ENCODE data around the gene SERPINB6. TPM values are rescaled to one million over a fixed set of nuclear protein-coding genes. Genes with fewer than 3 reads are reported as not detected.
"Not testable (repeated sequence)": the region's sequence is repeated elsewhere in the genome, so short reads cannot be mapped to it uniquely, and the experiment has no call there.

SERPINB6 gene
- total RNA-seq, 2 experiments from 2014 or later = 13.2 TPM; not detected in 1

DNA sequence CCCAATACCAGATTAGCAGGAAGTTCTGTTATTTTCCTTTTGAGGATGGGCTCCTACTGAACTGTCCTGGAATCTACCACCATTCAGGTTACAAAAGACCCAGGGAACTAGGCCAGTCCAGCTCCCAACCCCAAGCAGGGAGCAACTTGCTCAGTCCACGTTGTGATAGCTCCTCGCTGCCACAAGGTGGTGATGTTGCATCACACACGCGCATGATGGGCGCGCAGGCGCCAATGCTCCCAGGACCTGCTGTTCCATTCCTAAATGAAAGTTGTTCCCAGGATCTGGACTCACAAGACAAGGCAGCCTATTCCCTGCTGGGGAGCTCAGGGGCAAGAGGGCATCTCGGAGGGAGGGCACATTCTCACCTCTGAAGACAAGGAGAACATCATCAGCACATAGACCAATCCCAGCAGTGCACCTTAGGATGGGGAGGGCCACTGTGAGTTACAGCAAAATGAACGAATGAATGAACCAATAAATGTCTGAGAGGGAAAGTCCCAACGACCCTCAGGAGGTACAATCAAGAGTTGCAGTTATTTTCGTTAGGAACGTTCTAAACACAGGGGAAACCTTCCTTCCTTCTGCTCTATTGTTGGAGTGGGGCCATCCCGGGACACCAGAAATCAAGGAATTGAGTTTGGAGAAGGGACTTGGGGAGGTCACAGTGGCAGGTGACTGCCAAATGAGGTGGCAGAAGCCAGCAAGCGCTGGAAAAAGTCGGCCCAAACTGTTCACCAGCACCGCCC is 27.1 kb upstream of the SERPINB6 start:
- H3K9me3 ChIP-seq (ENCODE audit: low read length); CTCF ChIA-PET (ENCODE audit: unreplicated experiment); H3K79me2 ChIP-seq (ENCODE audit: insufficient read depth, low read depth, low read length); BruUV-seq (replicated peaks); H4K20me1 ChIP-seq (ENCODE audit: insufficient read depth, low read length); H3K36me3 ChIP-seq (ENCODE audit: insufficient read depth, low read length); H3K9me2 ChIP-seq (ENCODE audit: insufficient read depth, low read length): not testable (repeated sequence)
- TF ChIP-seq, protein P1, sequence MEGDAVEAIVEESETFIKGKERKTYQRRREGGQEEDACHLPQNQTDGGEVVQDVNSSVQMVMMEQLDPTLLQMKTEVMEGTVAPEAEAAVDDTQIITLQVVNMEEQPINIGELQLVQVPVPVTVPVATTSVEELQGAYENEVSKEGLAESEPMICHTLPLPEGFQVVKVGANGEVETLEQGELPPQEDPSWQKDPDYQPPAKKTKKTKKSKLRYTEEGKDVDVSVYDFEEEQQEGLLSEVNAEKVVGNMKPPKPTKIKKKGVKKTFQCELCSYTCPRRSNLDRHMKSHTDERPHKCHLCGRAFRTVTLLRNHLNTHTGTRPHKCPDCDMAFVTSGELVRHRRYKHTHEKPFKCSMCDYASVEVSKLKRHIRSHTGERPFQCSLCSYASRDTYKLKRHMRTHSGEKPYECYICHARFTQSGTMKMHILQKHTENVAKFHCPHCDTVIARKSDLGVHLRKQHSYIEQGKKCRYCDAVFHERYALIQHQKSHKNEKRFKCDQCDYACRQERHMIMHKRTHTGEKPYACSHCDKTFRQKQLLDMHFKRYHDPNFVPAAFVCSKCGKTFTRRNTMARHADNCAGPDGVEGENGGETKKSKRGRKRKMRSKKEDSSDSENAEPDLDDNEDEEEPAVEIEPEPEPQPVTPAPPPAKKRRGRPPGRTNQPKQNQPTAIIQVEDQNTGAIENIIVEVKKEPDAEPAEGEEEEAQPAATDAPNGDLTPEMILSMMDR (conservative IDR thresholded peaks at IDR 0.05; ENCODE audit: low read length) = peak; percentile 78
- Histone ChIP-seq H3K4me1 (ENCODE audit: insufficient read depth, low read length, poor library complexity, severe bottlenecking) (peaks cover 18% of the 10 kb centered on the region), H3K4me2 (ENCODE audit: low read length) (peak overlapping the region; percentile 96), H2AFZ (ENCODE audit: low read length) (peak overlapping the region; percentile 58; the same call in 1 of the 2 replicates), H3K27ac (ENCODE audit: low read depth, low read length, poor library complexity, severe bottlenecking) (peak overlapping the region; percentile 29), H3K4me3 (ENCODE audit: low read depth, low read length, poor library complexity, severe bottlenecking) (peak overlapping the region; percentile 89)
- POLR2A ChIA-PET = interaction anchor here (1.1 kb wide), 1 partner anchor 184 kb away, joined by 3 read pairs; no protein-coding TSS in a partner anchor
- peak; percentile 65 for DNase-seq (ENCODE audit: low spot score)
- intact Hi-C loops (cut with micrococcal nuclease; ENCODE audit: unreplicated experiment) = loop anchor here (2.0 to 5.0 kb wide), 2 partner anchors 120 to 259 kb away; partner anchors contain the start of genes BPHL and PSMG4

DNA sequence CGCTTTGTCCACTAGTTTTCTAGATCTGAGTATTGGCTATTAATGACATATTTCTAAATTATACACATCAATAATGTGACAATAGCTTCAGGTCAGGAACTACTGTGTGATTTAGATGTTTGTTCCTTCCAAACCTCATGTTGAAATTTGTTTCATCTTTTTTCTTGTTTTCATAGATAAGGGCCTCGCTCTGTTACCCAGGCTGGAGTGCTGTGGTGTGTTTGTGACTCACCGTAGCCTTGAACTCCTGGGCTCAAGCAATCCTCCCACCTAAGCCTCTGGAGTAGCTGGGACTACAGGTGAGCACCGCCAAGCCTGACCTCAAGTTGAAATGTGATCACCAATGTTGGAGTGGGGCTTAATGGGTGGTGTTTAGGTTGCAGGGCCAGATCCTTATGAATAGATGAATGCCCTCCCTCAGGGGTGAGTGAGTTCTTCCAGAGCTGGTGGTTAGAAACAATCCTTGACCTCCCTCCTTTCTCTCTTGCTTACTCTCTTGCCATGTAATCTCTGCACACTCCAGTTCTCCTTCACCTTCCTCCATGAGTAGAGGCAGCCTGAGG is 22.5 kb upstream of the SERPINB6 start:
- ChIA-PET CTCF (ENCODE audit: unreplicated experiment) (no interaction called here), POLR2A (no interaction called here)
- Histone ChIP-seq H3K27ac (ENCODE audit: low read depth, low read length, poor library complexity, severe bottlenecking) (no peak overlapping the region), H3K4me3 (ENCODE audit: low read depth, low read length, poor library complexity, severe bottlenecking) (no peak overlapping the region), H3K36me3 (ENCODE audit: insufficient read depth, low read length) (no peaks in the 10 kb centered on the region), H4K20me1 (ENCODE audit: insufficient read depth, low read length) (no peaks in the 10 kb centered on the region), H3K4me2 (ENCODE audit: low read length) (no peak overlapping the region), H3K79me2 (ENCODE audit: insufficient read depth, low read depth, low read length) (no peaks in the 10 kb centered on the region), H3K9me2 (ENCODE audit: insufficient read depth, low read length) (no peaks in the 10 kb centered on the region), H3K9me3 (ENCODE audit: low read length) (no peaks in the 10 kb centered on the region), H3K4me1 (ENCODE audit: insufficient read depth, low read length, poor library complexity, severe bottlenecking) (peaks cover 17% of the 10 kb centered on the region), H2AFZ (ENCODE audit: low read length) (no peak overlapping the region)
- no TSS peak for BruUV-seq (replicated peaks)
- no peak for TF ChIP-seq EZH2phosphoT487 (IDR thresholded peaks at IDR 0.05; ENCODE audit: borderline replicate concordance, low read depth, low read length)
- TF ChIP-seq, protein P1 (conservative IDR thresholded peaks at IDR 0.05; ENCODE audit: low read length) = no peak
- intact Hi-C loops (cut with micrococcal nuclease; ENCODE audit: unreplicated experiment) = no loop called here
- no peak for DNase-seq (ENCODE audit: low spot score)

Data from OCI-LY7 (cell line).